Liver (tissue), 9 donors: Measurements from ENCODE around the gene TMEM108. TPM values are rescaled to one million over a fixed set of nuclear protein-coding genes. Genes with fewer than 3 reads are reported as not detected.

Experiments
- DNase-seq: peaks from one replicate; pipeline ENCODE4 v3.0.0-alpha.2; 2017; ENCODE audit warnings: low spot score
- H3K27ac ChIP-seq, 2 donors: one replicate each; pipeline ENCODE4 v1.7.0; 2013; ENCODE audit warnings: inconsistent platforms in 2 of 2, low read length in 2 of 2, control low read depth in 1 of 2, low read depth in 1 of 2, mild to moderate bottlenecking in 1 of 2
- H3K27me3 ChIP-seq, 4 donors: one replicate each; pipeline versions ENCODE4 v1.6.1 to v1.7.0; 2013; ENCODE audit warnings: low read length in 3 of 4, inconsistent platforms in 1 of 4, mild to moderate bottlenecking in 1 of 4, moderate library complexity in 1 of 4; ENCODE audit not compliant: control insufficient read depth in 4 of 4, insufficient read depth in 4 of 4
- H3K36me3 ChIP-seq, 4 donors: one replicate each; pipeline versions ENCODE4 v1.6.1 to v1.7.0; 2013; ENCODE audit warnings: low read length in 3 of 4, mild to moderate bottlenecking in 3 of 4, low read depth in 1 of 4, moderate library complexity in 1 of 4; ENCODE audit not compliant: control insufficient read depth in 4 of 4, insufficient read depth in 3 of 4
- H3K4me1 ChIP-seq, 4 donors: one replicate each; pipeline versions ENCODE4 v1.6.1 to v1.7.0; 2013; ENCODE audit warnings: low read length in 3 of 4, mild to moderate bottlenecking in 3 of 4, moderate library complexity in 1 of 4; ENCODE audit not compliant: control insufficient read depth in 4 of 4, insufficient read depth in 4 of 4
- H3K4me3 ChIP-seq, 3 donors: one replicate each; pipeline versions ENCODE4 v1.6.1 to v1.7.0; 2013; ENCODE audit warnings: low read length in 3 of 3, control low read depth in 1 of 3, low read depth in 1 of 3, mild to moderate bottlenecking in 1 of 3
- H3K9ac ChIP-seq, 2 donors: one replicate each; pipeline ENCODE4 v1.7.0; 2013; ENCODE audit warnings: low read length in 2 of 2, mild to moderate bottlenecking in 2 of 2, moderate library complexity in 2 of 2, control low read depth in 1 of 2, low read depth in 1 of 2
- H3K9me3 ChIP-seq, 4 donors: one replicate each; pipeline versions ENCODE4 v1.6.1 to v1.7.0; 2013; ENCODE audit warnings: low read length in 3 of 4; ENCODE audit not compliant: control insufficient read depth in 4 of 4
- CTCF ChIP-seq: fragments of 150-350 bp; IDR thresholded peaks from 2 replicates; pipeline ENCODE4 v1.5.1; 2017; ENCODE audit warnings: improper control_type of control experiment, low read depth, low read length; ENCODE audit not compliant: missing input control
- EGR1 ChIP-seq, 2 donors: IDR thresholded peaks; 2 replicates each; pipeline ENCODE4 v1.6.1; 2016 to 2018; ENCODE audit warnings: antibody characterized with exemption in 2 of 2, low read depth in 2 of 2
- FOXA1 ChIP-seq: IDR thresholded peaks from 2 replicates; pipeline ENCODE4 v1.6.1; 2016; ENCODE audit warnings: antibody characterized with exemption
- FOXA2 ChIP-seq: IDR thresholded peaks from 2 replicates; pipeline ENCODE4 v1.6.1; 2016; ENCODE audit warnings: antibody characterized with exemption
- GABPA ChIP-seq, 2 donors: IDR thresholded peaks in 1 of 2; conservative IDR thresholded peaks in 1 of 2; 2 replicates each; pipeline ENCODE4 v1.6.1; 2016; ENCODE audit warnings: antibody characterized with exemption in 2 of 2, mild to moderate bottlenecking in 1 of 2, moderate library complexity in 1 of 2
- HNF4G ChIP-seq: IDR thresholded peaks from 2 replicates; pipeline ENCODE4 v1.6.1; 2016; ENCODE audit warnings: antibody characterized with exemption
- JUND ChIP-seq, 2 donors: IDR thresholded peaks; 2 replicates each; pipeline ENCODE4 v1.6.1; 2016; ENCODE audit warnings: antibody characterized with exemption in 2 of 2
- MAX ChIP-seq: IDR thresholded peaks from 2 replicates; pipeline ENCODE4 v1.6.1; 2016; ENCODE audit warnings: antibody characterized with exemption
- NR2F2 ChIP-seq: IDR thresholded peaks from 2 replicates; pipeline ENCODE4 v1.6.1; 2016; ENCODE audit warnings: antibody characterized with exemption
- RAD21 ChIP-seq, 2 donors: IDR thresholded peaks; 2 replicates each; pipeline ENCODE4 v1.6.1; 2016; ENCODE audit warnings: antibody characterized with exemption in 2 of 2, mild to moderate bottlenecking in 2 of 2
- RXRA ChIP-seq, 2 donors: IDR thresholded peaks; 2 replicates each; pipeline ENCODE4 v1.6.1; 2017 to 2018; ENCODE audit warnings: antibody characterized with exemption in 2 of 2, mild to moderate bottlenecking in 1 of 2
- SP1 ChIP-seq: IDR thresholded peaks from 2 replicates; pipeline ENCODE4 v1.6.1; 2018; ENCODE audit warnings: antibody characterized with exemption, mild to moderate bottlenecking
- TAF1 ChIP-seq: conservative IDR thresholded peaks from 2 replicates; pipeline ENCODE4 v1.6.1; 2016; ENCODE audit warnings: antibody characterized with exemption, mild to moderate bottlenecking
- YY1 ChIP-seq: IDR thresholded peaks from 2 replicates; pipeline ENCODE4 v1.6.1; 2016; ENCODE audit warnings: antibody characterized with exemption, mild to moderate bottlenecking
- WGBS: extraction: QIAGEN DNeasy Blood & Tissue Kit; methylation state at CpG from one replicate; pipeline ENCODE4 v1.1.7; 2013; 5-methylcytosine and 5-hydroxymethylcytosine counted together
- polyA plus RNA-seq, 2 donors: library from polyadenylated mRNA; stranded (reverse) in 1 of 2; unstranded in 1 of 2; fragments of 200-250 nt in 1 of 2; fragments of >200 nt in 1 of 2; fragmentation: Nextera tagmentation in 1 of 2; extraction: Ambion mirVana in 1 of 2; gene quantifications; one replicate each; pipeline versions ENCODE4 v1.2.1 to v1.2.3, GENCODE V29; 2013 to 2015
- total RNA-seq, 2 donors: library from RNA; depleted of rRNA; stranded (reverse); fragments of >200 nt; gene quantifications; one replicate each; pipeline ENCODE4 v1.2.3, GENCODE V29; 2014
- donor health status: healthy.
- donor health status: healthy.
- donor health status: healthy.
- donor health status: healthy.
- donor health status: healthy.

The TMEM108 gene
- total and polyA plus RNA-seq, 4 donors = 0.05 to 0.10 TPM; not detected in 2

DNA sequence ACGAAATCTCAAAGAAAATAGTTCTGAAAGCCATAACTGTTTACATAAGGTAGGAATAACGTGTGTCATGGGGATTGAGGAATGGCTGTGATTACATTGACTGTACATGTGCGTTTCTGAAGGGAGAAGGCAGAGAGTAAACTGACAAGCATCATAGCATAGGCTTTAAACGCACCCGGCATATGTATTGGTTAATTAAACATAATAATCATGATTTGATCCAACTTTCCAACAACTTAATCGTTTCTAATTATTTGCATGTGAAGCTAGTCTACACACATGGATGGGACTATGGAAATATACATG, 3.3 kb downstream of the TMEM108 start:
- no peak for DNase-seq
- TF ChIP-seq SP1 (no peak), RXRA (IDR thresholded peaks at IDR 0.05) (no peak), RAD21 (IDR thresholded peaks at IDR 0.05) (peak in 1 of 2 donors; percentile 6)

GRCh38 chr3:133042778-133043177, 4.6 kb downstream of the TMEM108 start:
- no peak for TF ChIP-seq GABPA (IDR thresholded peaks at IDR 0.05 in 1 of 2, conservative IDR thresholded peaks at IDR 0.05 in 1 of 2)
- no peak for TF ChIP-seq TAF1
- TF ChIP-seq HNF4G = no peak
- TF ChIP-seq JUND (IDR thresholded peaks at IDR 0.05) = no peak
- TF ChIP-seq CTCF = no peak
- no peak for TF ChIP-seq MAX
- TF ChIP-seq EGR1 (IDR thresholded peaks at IDR 0.05; ENCODE audit: low read depth in 2 of 2) = no peak
- no peak for TF ChIP-seq RAD21 (IDR thresholded peaks at IDR 0.05)
- no peak for TF ChIP-seq YY1
- no peak for TF ChIP-seq FOXA1
- Histone ChIP-seq H3K4me3 (no peak overlapping the region), H3K36me3 (no peaks in the 10 kb centered on the region), H3K9ac (no peak overlapping the region), H3K9me3 (no peaks in the 10 kb centered on the region), H3K27me3 (peaks cover 0 to 6% (median 2%) of the 10 kb centered on the region in 4 donors), H3K27ac (no peak overlapping the region), H3K4me1 (peaks cover 5 to 16% (median 8%) of the 10 kb centered on the region in 4 donors)
- DNase-seq = no peak
- 77% methylated on average over 1 of the region's 1 CpG for WGBS

More for the DNA sequence above, 3.3 kb downstream of the TMEM108 start:
- no peaks in the 10 kb centered on the region for H3K9me3 ChIP-seq
- H3K27me3 ChIP-seq = peaks cover 0 to 17% (median 7%) of the 10 kb centered on the region in 4 donors
- H3K27ac ChIP-seq = no peak overlapping the region
- no peak overlapping the region for H3K4me3 ChIP-seq
- H3K36me3 ChIP-seq = no peaks in the 10 kb centered on the region
- no peak overlapping the region for H3K9ac ChIP-seq
- WGBS = 45% methylated on average over 6 of the region's 6 CpGs
- peaks cover 5 to 16% (median 8%) of the 10 kb centered on the region in 4 donors for H3K4me1 ChIP-seq

GRCh38 chr3:133047980-133048379, 9.8 kb downstream of the TMEM108 start:
- no peaks in the 10 kb centered on the region for H3K4me1 ChIP-seq
- DNase-seq = no peak
- H3K36me3 ChIP-seq = no peaks in the 10 kb centered on the region
- TF ChIP-seq NR2F2 (no peak), GABPA (IDR thresholded peaks at IDR 0.05 in 1 of 2, conservative IDR thresholded peaks at IDR 0.05 in 1 of 2) (no peak), SP1 (no peak), FOXA2 (no peak), MAX (no peak), HNF4G (no peak), YY1 (no peak), TAF1 (no peak), JUND (IDR thresholded peaks at IDR 0.05) (no peak), RAD21 (IDR thresholded peaks at IDR 0.05) (no peak)
- H3K9ac ChIP-seq = no peak overlapping the region
- no peak overlapping the region for H3K4me3 ChIP-seq
- H3K27ac ChIP-seq = no peak overlapping the region
- peaks cover 0 to 5% (median 0%) of the 10 kb centered on the region in 4 donors for H3K27me3 ChIP-seq
- 68% methylated on average over 1 of the region's 1 CpG for WGBS
- H3K9me3 ChIP-seq = no peaks in the 10 kb centered on the region
